Retinal pigment epithelial cell (primary cell): ENCODE measurements around the gene DMRT1.
A peak's percentile ranks its signal among the peaks of the same experiment; 100 is the strongest.

ENCODE experiments used
- DNase-seq: peaks from one replicate; pipeline ENCODE4 v3.0.0-alpha.2; 2010; ENCODE audit warnings: low read depth
- H3K4me3 ChIP-seq: 2 replicates; pipeline ENCODE4 v1.5.1; 2011; ENCODE audit warnings: mild to moderate bottlenecking, low read length, control low read depth, moderate library complexity
- TF ChIP-seq, protein P1 (sequence below): conservative IDR thresholded peaks from 2 replicates; pipeline ENCODE4 v1.5.1; 2011; ENCODE audit warnings: low read depth, low read length, control low read depth, inconsistent platforms

DMRT1 gene

DNA sequence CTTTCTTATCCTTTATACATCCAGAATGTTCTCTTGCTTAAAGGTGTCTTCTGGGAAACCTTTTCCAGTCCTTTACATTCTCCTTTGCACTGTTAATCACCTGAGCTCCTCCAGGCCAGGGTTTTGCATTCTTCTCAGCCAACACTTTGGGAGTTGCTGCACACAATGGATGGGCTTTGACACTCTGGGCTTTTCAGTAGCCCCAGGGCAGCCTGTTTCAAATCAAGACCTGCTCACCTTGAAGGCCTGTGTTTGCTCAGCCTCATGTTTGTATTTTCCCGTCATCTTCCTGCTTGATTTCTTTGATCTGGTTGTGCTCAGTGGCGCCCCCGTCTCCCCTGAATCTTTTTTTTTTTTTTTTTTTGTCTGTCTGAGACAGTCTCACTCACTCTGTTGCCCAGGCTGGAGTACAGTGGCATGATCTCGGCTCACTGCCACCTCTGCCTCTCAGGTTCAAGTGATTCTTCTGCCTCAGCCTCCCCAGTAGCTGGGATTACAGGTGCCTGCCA lies 41.0 kb downstream of the DMRT1 start:
- TF ChIP-seq, protein P1, sequence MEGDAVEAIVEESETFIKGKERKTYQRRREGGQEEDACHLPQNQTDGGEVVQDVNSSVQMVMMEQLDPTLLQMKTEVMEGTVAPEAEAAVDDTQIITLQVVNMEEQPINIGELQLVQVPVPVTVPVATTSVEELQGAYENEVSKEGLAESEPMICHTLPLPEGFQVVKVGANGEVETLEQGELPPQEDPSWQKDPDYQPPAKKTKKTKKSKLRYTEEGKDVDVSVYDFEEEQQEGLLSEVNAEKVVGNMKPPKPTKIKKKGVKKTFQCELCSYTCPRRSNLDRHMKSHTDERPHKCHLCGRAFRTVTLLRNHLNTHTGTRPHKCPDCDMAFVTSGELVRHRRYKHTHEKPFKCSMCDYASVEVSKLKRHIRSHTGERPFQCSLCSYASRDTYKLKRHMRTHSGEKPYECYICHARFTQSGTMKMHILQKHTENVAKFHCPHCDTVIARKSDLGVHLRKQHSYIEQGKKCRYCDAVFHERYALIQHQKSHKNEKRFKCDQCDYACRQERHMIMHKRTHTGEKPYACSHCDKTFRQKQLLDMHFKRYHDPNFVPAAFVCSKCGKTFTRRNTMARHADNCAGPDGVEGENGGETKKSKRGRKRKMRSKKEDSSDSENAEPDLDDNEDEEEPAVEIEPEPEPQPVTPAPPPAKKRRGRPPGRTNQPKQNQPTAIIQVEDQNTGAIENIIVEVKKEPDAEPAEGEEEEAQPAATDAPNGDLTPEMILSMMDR = no peak
- no peak overlapping the region for H3K4me3 ChIP-seq

DNA sequence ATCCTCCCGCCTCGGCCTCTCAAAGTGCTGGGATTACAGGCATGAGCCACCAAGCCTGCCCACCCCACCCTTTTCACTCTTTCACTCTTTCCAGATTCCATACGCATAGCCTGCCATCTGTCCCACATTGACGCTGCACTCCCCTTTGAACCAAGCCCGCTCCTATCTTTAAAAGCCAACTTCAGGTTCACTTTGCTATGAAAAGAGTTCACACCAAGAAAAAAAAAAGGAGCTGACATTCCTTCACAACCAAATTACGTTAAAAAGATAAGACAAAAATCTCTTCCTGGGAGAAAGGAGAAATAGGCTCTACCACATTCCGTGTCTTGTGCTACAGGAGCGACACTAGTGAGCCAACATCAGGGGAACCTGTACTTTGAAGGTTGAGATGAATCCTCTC lies 41.5 kb downstream of the DMRT1 start:
- TF ChIP-seq, protein P1 = no peak
- H3K4me3 ChIP-seq = no peak overlapping the region
- DNase-seq = no peak

More for the DNA sequence above, 41.0 kb downstream of the DMRT1 start:
- DNase-seq = no peak

DNA sequence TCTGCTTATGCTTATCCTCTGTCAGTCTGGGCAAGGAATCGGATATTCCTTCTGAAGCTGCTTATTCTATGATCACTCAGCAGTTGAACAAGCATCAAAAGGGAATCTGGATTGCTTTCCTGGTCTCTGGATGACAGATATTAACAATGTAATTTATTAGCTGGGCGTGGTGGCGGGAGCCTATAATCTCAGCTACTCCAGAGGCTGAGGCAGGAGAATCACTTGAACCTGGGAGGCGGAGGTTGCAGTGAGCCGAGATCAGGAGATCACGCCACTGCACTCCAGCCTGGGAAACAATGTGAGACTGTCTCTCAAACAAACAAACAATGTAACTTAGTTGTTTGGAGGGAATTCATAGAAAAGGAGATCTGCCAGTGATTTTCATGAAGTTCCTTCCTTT lies 45.4 kb downstream of the DMRT1 start:
- H3K4me3 ChIP-seq = no peak overlapping the region
- TF ChIP-seq, protein P1 = no peak
- no peak for DNase-seq

- TF ChIP-seq, protein P1 = peak; percentile 23
- H3K4me3 ChIP-seq = no peak overlapping the region
- no peak for DNase-seq
These were observed 50.6 kb downstream of the DMRT1 start for GRCh38 chr9:892123-892522.

DNA sequence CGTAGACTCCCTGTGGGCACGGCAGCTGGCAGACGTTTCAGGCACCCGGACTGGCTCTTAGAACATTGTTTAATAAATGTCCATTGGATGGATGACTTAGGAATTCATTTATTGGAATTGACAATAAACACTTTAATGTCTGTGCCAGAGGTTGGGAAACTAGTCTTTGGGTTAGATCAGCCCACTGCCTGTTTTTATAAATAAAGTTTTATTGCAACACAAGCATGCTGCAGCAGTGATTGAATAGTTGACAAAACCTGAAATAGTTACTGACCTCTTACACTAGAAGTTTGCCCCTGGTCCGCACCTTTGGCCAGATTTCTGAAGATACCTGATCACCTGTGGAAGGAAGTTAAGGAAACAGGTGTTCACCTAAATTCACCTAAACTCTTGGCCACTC lies 51.6 kb downstream of the DMRT1 start:
- TF ChIP-seq, protein P1 = no peak
- DNase-seq = no peak

DNA sequence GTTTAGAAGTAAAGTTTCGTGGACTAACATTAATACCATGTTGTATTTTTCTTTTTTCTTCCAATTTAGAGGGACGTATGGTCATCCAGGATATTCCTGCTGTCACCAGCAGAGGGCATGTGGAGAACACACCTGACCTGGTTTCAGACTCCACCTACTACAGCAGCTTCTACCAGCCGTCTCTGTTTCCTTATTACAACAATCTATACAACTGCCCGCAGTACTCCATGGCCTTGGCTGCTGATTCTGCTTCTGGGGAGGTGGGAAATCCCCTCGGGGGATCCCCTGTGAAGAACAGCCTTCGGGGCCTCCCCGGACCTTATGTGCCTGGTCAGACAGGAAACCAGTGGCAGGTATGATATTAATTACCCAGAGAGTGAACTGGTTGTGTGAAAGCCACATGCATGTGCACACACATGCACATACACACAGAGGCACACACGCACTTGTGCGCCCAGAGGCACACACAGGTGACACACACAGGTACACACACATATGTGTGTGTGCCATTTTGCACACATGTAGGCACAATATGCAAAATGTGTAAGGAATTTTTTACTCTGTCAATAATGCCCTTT lies 52.4 kb downstream of the DMRT1 start:
- no peak overlapping the region for H3K4me3 ChIP-seq
- TF ChIP-seq, protein P1 = peak; percentile 85
- peak; percentile 7 for DNase-seq

More for the DNA sequence above, 51.6 kb downstream of the DMRT1 start:
- H3K4me3 ChIP-seq = no peak overlapping the region

DNA sequence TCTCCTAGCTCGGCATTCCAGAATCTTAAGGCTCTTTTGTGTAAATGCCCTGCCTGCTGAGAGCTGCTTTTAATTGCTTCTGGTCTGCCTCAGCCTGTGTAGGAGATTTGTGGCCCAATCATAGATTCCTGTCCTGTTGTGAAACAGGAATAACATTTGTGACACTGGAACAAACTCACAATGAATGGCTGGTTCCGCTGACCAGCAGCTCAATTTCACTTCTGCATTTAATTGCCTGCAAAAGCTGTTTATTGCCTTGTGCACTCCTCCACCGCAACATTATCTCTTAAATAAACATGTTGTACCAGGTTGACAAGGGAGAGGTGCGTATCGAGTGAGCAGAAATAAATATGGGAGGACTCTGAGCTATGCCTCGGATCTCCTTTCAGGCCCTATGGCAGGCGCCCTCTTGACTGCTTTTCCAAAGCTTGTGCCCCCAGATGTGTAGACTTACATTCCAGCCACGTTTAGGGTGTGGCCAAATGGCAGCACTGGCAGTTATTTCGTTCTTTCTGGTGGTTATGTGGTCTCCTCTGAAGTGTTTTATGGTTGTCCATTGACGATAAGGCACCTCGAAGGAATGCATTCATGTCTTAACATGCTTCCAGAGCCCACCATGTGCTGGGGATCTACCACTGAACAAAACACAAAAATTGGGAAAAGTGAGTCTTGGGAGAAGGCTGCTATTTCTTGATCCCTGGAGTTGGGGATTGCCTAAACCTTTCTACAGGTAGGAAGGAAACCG lies 58.1 kb downstream of the DMRT1 start:
- H3K4me3 ChIP-seq = no peak overlapping the region
- TF ChIP-seq, protein P1 = no peak
- no peak for DNase-seq
